Mesendoderm (in vitro differentiated cells): ENCODE data around the gene SWAP70.

Experiments used
- DNase-seq: peaks from one replicate; pipeline ENCODE4 v3.0.0; 2013
- H2AK5ac ChIP-seq: 2 replicates; pipeline ENCODE4 v1.6.1; 2013; ENCODE audit warnings: low read length, inconsistent platforms
- H2BK120ac ChIP-seq: 2 replicates; pipeline ENCODE4 v1.6.1; 2013; ENCODE audit warnings: low read depth, mild to moderate bottlenecking, low read length, moderate library complexity, mixed read lengths
- H2BK15ac ChIP-seq: replicated peaks from 2 replicates; pipeline ENCODE4 v1.6.1; 2013; ENCODE audit warnings: low read depth, mild to moderate bottlenecking, moderate library complexity
- H2BK5ac ChIP-seq: 2 replicates; pipeline ENCODE4 v1.6.1; 2013; ENCODE audit warnings: low read length, inconsistent platforms
- H3K18ac ChIP-seq: 2 replicates; pipeline ENCODE4 v1.6.1; 2013; ENCODE audit warnings: mild to moderate bottlenecking, low read length, mixed read lengths
- H3K23ac ChIP-seq: one replicate; pipeline ENCODE4 v1.6.1; 2013; ENCODE audit warnings: low read length
- H3K27ac ChIP-seq: 2 replicates; pipeline ENCODE4 v1.5.1; 2013; ENCODE audit warnings: low read depth, mild to moderate bottlenecking, inconsistent platforms, low read length, moderate library complexity
- H3K27me3 ChIP-seq: 2 replicates; pipeline ENCODE4 v1.6.1; 2013; ENCODE audit warnings: low read length, control low read depth, mild to moderate bottlenecking, inconsistent platforms; ENCODE audit not compliant: insufficient read depth, poor library complexity
- H3K36me3 ChIP-seq: 2 replicates; pipeline ENCODE4 v1.6.1; 2013; ENCODE audit warnings: low read length, inconsistent platforms; ENCODE audit not compliant: control insufficient read depth, insufficient read depth
- H3K4ac ChIP-seq: one replicate; pipeline ENCODE4 v1.6.1; 2013; ENCODE audit warnings: low read depth, mild to moderate bottlenecking, low read length, moderate library complexity
- H3K4me1 ChIP-seq: 2 replicates; pipeline ENCODE4 v1.6.1; 2013; ENCODE audit warnings: low read depth, low read length, inconsistent platforms; ENCODE audit not compliant: control insufficient read depth
- H3K4me2 ChIP-seq: 2 replicates; pipeline ENCODE4 v1.6.1; 2013; ENCODE audit warnings: low read length
- H3K4me3 ChIP-seq: 2 replicates; pipeline ENCODE4 v1.5.1; 2013; ENCODE audit warnings: mild to moderate bottlenecking, low read length
- H3K56ac ChIP-seq: one replicate; pipeline ENCODE4 v1.6.1; 2013; ENCODE audit warnings: low read length
- H3K79me1 ChIP-seq: 2 replicates; pipeline ENCODE4 v1.6.1; 2013; ENCODE audit warnings: low read length, inconsistent platforms
- H3K79me2 ChIP-seq: 2 replicates; pipeline ENCODE4 v1.6.1; 2013; ENCODE audit warnings: mild to moderate bottlenecking, low read length; ENCODE audit not compliant: control insufficient read depth, insufficient read depth
- H3K9ac ChIP-seq: 2 replicates; pipeline ENCODE4 v1.6.1; 2013; ENCODE audit warnings: low read length, inconsistent platforms
- H4K5ac ChIP-seq: one replicate; pipeline ENCODE4 v1.6.1; 2013; ENCODE audit warnings: low read length
- H4K8ac ChIP-seq: one replicate; pipeline ENCODE4 v1.6.1; 2013; ENCODE audit warnings: low read depth, mild to moderate bottlenecking, control low read depth, low read length, moderate library complexity
- WGBS: extraction: QIAGEN DNeasy Blood & Tissue Kit; methylation state at CpG from one replicate; pipeline ENCODE4 v1.1.7; 2013; ENCODE audit warnings: low lambda C conversion rate, missing lambda C conversion rate; ENCODE audit not compliant: insufficient coverage; ENCODE audit errors: extremely low coverage; 5-methylcytosine and 5-hydroxymethylcytosine counted together

Gene SWAP70

DNA sequence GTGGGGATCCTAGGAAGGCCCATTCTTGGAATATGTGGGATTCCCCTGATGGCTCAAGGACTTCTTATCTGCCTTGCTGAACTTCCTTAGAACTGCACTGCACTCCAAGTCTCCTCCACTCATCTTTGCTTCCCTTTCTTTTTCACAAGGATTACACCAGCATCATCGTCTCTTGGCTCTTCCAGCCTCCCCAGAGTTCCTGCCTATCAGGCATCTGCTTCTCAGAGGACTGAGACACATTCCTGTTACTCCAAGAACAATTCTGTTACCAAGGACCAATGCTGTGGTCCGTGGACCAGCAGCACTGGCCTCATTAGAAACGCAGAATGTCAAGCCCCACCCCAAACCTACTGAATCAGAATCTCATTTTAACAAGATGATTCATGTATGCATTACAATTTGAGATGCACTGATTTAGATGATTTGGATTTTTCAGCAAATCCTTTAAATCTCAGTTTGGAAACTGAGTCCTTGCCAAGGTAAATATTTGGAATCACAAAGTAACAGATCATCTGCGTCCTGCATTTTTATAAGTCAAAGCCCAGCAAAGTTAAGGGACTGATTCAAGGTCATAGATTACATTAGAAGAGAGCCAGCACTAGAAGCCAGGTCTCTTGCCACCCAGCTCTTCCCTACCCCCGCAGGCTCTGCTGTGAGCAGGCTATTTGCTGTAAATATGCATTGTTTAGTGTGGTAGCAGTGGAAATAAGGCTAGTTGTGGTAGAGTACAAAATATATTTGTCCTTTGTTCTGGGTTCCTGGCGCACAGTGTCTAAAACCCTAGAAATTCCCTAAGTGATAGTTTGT, 110.9 kb downstream of the SWAP70 start:
- no peak overlapping the region for H3K4ac ChIP-seq
- no CpG with 5 or more reads among the region's 6 CpGs for WGBS
- no peak overlapping the region for H2AK5ac ChIP-seq
- DNase-seq: peak; percentile 84
- H3K4me1 ChIP-seq: peaks cover 13% of the 10 kb centered on the region
- H3K4me3 ChIP-seq: no peak overlapping the region
- no peak overlapping the region for H3K27ac ChIP-seq
- H4K8ac ChIP-seq: no peak overlapping the region
- no peak overlapping the region for H3K4me2 ChIP-seq
- no peak overlapping the region for H3K23ac ChIP-seq
- H2BK5ac ChIP-seq: no peak overlapping the region
- no peak overlapping the region for H3K56ac ChIP-seq
- no peaks in the 10 kb centered on the region for H3K27me3 ChIP-seq
- no peak overlapping the region for H4K5ac ChIP-seq
- H3K9ac ChIP-seq: no peak overlapping the region
- H2BK120ac ChIP-seq: no peak overlapping the region
- no peak overlapping the region for H2BK15ac ChIP-seq
- H3K36me3 ChIP-seq: no peaks in the 10 kb centered on the region
- H3K79me1 ChIP-seq: peaks cover 2% of the 10 kb centered on the region
- no peaks in the 10 kb centered on the region for H3K79me2 ChIP-seq
- H3K18ac ChIP-seq: no peak overlapping the region

DNA sequence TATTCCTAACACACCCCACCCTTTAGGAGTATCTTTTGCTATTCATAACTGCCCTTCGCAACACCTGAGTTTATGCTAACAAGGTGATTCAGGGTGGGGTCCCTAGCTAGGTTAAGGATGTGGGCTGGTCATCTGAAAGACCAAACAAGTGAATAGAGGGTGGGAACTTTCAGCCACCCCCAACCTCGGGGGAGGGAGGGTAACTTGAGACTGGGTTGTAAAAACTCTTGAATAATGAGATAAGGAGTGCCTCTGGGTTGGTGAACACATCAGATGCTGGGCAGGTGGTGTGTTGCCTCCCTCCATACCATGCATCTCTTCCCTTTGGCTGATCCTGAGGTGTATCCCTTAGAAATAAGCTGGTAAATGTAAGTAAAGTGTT, 111.5 kb downstream of the SWAP70 start:
- Histone ChIP-seq H3K79me2 (no peaks in the 10 kb centered on the region), H3K23ac (no peak overlapping the region), H3K56ac (no peak overlapping the region), H2BK120ac (peak overlapping the region; percentile 13), H3K27me3 (no peaks in the 10 kb centered on the region), H3K18ac (no peak overlapping the region), H3K4me2 (no peak overlapping the region), H2AK5ac (no peak overlapping the region), H3K4me1 (peaks cover 13% of the 10 kb centered on the region), H3K79me1 (peaks cover 2% of the 10 kb centered on the region), H4K8ac (no peak overlapping the region), H4K5ac (no peak overlapping the region), H3K4me3 (no peak overlapping the region), H3K27ac (no peak overlapping the region), H3K36me3 (no peaks in the 10 kb centered on the region), H2BK15ac (no peak overlapping the region), H3K9ac (no peak overlapping the region), H2BK5ac (no peak overlapping the region), H3K4ac (no peak overlapping the region)
- peak; percentile 75 for DNase-seq
- no CpG with 5 or more reads among the region's 2 CpGs for WGBS

DNA sequence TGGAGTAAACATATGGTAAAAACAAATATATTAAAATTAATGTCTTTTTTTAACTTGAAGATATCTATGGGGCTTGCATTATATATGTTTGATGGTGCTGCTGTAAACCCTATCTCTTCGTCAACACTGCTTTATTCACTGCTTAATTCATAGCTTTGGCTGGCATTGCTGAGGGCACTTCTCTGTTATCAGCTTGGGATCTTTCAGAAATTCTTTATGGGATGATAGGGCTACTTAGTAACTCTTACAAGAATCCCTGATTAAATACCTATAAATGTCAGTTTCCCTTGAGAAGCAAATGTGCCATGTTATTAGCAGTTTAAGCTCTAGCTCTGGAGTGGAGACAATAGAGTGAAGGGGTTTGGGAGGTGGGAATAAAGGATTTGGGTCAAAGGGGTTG, 112.3 kb downstream of the SWAP70 start:
- Histone ChIP-seq H3K27ac (no peak overlapping the region), H3K18ac (no peak overlapping the region), H3K36me3 (peaks cover under 1% of the 10 kb centered on the region), H4K5ac (no peak overlapping the region), H3K4me2 (no peak overlapping the region), H4K8ac (no peak overlapping the region), H3K9ac (no peak overlapping the region), H2AK5ac (no peak overlapping the region), H3K4me1 (peaks cover 13% of the 10 kb centered on the region), H2BK5ac (no peak overlapping the region), H3K4ac (no peak overlapping the region), H3K79me1 (peaks cover 2% of the 10 kb centered on the region), H3K4me3 (no peak overlapping the region), H3K27me3 (no peaks in the 10 kb centered on the region), H3K79me2 (no peaks in the 10 kb centered on the region), H2BK15ac (no peak overlapping the region), H3K23ac (no peak overlapping the region), H3K56ac (no peak overlapping the region), H2BK120ac (no peak overlapping the region)
- WGBS: no CpG with 5 or more reads among the region's 1 CpG
- DNase-seq: no peak

GRCh38 chr11:9777066-9777465, 113.2 kb downstream of the SWAP70 start:
- Histone ChIP-seq H2BK15ac (no peak overlapping the region), H3K4ac (no peak overlapping the region), H3K79me2 (no peaks in the 10 kb centered on the region), H2AK5ac (no peak overlapping the region), H3K27me3 (no peaks in the 10 kb centered on the region), H3K4me3 (no peak overlapping the region), H3K18ac (no peak overlapping the region), H3K9ac (no peak overlapping the region), H3K23ac (no peak overlapping the region), H3K4me1 (peaks cover 13% of the 10 kb centered on the region), H2BK120ac (no peak overlapping the region), H4K8ac (no peak overlapping the region), H3K4me2 (no peak overlapping the region), H3K36me3 (peaks cover 1% of the 10 kb centered on the region), H3K27ac (no peak overlapping the region), H3K56ac (no peak overlapping the region), H3K79me1 (peaks cover 2% of the 10 kb centered on the region), H4K5ac (no peak overlapping the region), H2BK5ac (no peak overlapping the region)
- DNase-seq: no peak
- WGBS: no CpG with 5 or more reads among the region's 2 CpGs

DNA sequence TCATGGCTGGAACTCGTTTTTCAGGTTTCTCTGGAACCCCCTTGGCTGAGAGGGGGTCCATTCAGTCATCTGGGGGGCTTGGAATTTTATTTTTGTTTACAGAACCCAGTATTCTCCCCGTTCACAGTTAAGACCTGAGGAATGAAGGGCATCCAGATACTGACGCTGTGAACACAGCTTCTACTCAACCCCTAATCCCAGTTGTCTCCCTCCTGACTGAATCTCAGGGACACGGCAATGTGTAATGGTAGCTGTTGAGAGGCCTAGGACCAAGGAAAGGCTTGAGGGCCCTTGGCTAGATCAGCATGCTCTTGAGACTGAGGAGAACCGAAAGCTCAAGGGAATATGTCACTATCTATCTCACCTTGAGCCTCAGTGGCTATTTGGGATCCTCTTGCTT, 113.6 kb downstream of the SWAP70 start:
- peak overlapping the region; percentile 83 for H3K4ac ChIP-seq
- no peak overlapping the region for H2AK5ac ChIP-seq
- no peak overlapping the region for H3K4me2 ChIP-seq
- H3K27ac ChIP-seq: peak overlapping the region; percentile 57
- H2BK5ac ChIP-seq: no peak overlapping the region
- peaks cover 13% of the 10 kb centered on the region for H3K4me1 ChIP-seq
- peaks cover 1% of the 10 kb centered on the region for H3K36me3 ChIP-seq
- no peak overlapping the region for H3K4me3 ChIP-seq
- no peak overlapping the region for H4K8ac ChIP-seq
- H3K79me2 ChIP-seq: no peaks in the 10 kb centered on the region
- peak; percentile 55 for DNase-seq
- H2BK120ac ChIP-seq: no peak overlapping the region
- no peak overlapping the region for H3K56ac ChIP-seq
- H3K18ac ChIP-seq: no peak overlapping the region
- H3K27me3 ChIP-seq: no peaks in the 10 kb centered on the region
- peaks cover 2% of the 10 kb centered on the region for H3K79me1 ChIP-seq
- H2BK15ac ChIP-seq: no peak overlapping the region
- H3K23ac ChIP-seq: no peak overlapping the region
- H4K5ac ChIP-seq: no peak overlapping the region
- WGBS: no CpG with 5 or more reads among the region's 5 CpGs
- H3K9ac ChIP-seq: no peak overlapping the region

DNA sequence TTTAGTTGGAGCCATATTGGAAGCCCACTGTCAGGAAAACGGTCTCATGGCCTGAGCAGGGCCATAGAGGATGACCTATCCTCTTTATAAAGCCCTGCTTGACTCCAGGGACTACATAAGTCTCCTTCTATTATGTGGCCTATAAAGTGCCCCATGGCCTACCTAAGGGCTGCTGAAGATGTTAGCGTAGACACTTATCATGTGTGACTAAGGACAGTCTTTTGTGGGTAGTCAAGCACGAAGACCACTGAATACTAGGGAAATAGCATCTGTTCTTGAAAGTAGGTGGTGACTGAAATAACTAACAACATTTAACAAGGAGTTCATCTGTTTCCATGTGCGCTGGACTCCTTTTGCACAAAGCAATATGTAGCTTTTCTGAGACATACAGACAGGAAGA, 117.1 kb downstream of the SWAP70 start:
- H4K8ac ChIP-seq: no peak overlapping the region
- H3K9ac ChIP-seq: no peak overlapping the region
- no peak overlapping the region for H3K23ac ChIP-seq
- H3K79me2 ChIP-seq: no peaks in the 10 kb centered on the region
- no peak overlapping the region for H4K5ac ChIP-seq
- H3K27ac ChIP-seq: no peak overlapping the region
- H2AK5ac ChIP-seq: no peak overlapping the region
- H2BK5ac ChIP-seq: no peak overlapping the region
- DNase-seq: no peak
- no peak overlapping the region for H3K4me2 ChIP-seq
- WGBS: no CpG with 5 or more reads among the region's 4 CpGs
- no peak overlapping the region for H3K18ac ChIP-seq
- no peak overlapping the region for H3K56ac ChIP-seq
- peaks cover 4% of the 10 kb centered on the region for H3K4me1 ChIP-seq
- no peak overlapping the region for H3K4ac ChIP-seq
- H2BK120ac ChIP-seq: no peak overlapping the region
- H3K79me1 ChIP-seq: peaks cover 2% of the 10 kb centered on the region
- no peak overlapping the region for H3K4me3 ChIP-seq
- H3K36me3 ChIP-seq: peaks cover 1% of the 10 kb centered on the region
- no peaks in the 10 kb centered on the region for H3K27me3 ChIP-seq
- H2BK15ac ChIP-seq: no peak overlapping the region
